Smooth muscle cell of the brain vasculature (primary cell): ENCODE measurements around the gene DHX35.
"Not testable (repeated sequence)": the region's sequence is repeated elsewhere in the genome, so short reads cannot be mapped to it uniquely, and the experiment has no call there.

Source experiments
- DNase-seq: peaks from one replicate; pipeline ENCODE4 v3.0.0-alpha.2; 2012; ENCODE audit warnings: low read depth, low spot score

The DHX35 gene

DNA sequence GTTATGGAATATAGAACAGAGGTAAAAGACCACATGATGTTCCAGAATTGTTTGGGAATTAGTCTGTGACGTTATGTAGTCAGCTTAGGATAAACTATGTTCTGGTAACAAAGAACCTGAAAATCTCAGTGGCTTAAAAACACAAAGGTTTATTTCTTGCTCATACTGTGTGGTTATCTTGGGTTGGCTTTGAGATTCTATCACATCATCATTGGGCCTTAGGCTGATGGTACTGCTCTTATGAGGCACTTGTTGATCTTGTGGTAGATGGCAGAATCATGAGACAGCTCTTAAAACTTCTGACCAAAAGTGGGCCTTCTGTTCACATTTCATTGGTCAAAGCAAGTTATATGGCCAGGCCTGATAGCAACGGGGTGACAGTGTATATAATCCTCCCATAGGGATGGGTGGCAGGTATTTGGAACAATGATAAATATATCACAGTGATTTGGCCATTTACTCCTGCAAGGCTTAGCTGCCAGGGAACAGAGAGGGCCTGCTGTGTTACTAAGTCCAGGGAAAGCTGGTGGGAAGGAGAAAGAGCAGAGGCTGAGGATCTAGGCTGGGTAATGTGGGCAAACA, 13.5 kb downstream of the DHX35 start:
- no peak for DNase-seq

DNA sequence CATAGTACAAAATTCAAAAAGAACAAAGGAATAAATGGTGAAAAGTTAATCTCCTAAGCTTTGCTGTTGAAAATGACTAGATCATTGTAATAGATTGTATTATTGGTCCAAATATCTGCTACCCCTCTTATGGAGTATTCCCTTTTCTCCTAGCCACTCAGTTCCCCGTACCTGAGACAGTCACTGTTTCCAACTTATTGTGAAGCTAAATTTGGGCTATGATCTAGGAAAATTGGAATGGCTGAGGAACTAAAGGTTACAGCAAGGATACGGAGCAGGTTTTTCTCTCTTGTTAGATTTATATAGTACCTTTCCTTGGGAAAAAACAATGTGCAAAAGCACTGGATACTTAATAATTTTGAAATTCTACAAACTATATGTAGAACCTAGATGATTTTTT, 17.3 kb downstream of the DHX35 start:
- DNase-seq: no peak

DNA sequence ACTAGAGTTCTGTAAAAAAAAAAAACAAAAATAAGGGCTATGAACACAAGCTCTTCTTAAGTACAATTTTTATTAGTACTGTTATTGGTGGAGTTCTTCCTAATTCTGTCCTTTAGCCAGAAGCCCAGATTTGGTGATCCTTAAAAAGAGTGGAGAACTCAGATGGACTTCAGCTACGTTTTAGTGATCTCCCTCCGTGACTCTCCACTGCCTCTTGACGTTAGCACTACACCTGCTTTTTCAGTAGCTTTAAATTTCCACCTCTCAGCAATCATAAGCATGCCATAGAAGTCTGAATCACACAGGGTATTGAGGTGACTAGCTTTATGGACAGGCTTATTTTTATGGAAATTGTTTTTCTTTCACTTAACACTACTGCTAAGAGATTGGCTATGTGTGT, 17.7 kb downstream of the DHX35 start:
- no peak for DNase-seq

DNA sequence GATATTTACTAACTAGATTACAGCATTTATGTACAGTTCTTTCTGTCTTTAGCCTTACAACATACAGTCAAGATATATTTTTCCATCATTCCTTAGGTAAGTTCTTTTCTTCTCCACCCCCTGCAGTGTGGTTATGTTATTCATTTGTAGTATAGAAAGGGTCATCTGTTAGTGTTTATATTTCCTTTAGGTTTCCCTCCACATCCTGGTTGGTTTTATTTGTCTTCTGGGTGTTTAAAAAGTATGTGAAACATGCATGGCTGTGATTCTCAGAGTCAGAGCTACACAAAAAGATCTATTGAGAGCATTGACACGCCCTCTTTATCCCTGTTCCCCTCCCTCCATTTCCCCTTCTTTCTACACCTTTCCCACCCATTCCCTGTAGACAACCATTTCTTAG, 20.1 kb downstream of the DHX35 start:
- no peak for DNase-seq

DNA sequence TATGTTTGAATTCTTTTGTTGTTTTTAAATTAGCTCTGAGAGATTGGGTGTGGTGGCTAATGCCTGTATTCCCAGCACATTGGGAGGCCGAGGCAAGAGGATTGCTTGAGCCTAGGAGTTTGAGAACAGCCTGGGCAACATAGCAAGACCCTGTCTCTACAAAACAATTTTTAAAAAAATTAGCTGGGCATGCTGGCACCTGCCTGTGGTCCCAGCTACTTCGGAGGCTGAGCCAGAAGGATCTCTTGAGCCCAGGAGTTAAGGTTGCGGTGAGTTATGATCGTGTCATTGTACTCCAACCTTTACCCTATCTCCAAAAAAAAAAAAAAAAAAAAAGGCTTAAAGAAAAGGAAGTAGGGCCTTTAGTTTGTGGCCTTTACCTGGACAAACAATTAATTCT, 22.9 kb downstream of the DHX35 start:
- no peak for DNase-seq

DNA sequence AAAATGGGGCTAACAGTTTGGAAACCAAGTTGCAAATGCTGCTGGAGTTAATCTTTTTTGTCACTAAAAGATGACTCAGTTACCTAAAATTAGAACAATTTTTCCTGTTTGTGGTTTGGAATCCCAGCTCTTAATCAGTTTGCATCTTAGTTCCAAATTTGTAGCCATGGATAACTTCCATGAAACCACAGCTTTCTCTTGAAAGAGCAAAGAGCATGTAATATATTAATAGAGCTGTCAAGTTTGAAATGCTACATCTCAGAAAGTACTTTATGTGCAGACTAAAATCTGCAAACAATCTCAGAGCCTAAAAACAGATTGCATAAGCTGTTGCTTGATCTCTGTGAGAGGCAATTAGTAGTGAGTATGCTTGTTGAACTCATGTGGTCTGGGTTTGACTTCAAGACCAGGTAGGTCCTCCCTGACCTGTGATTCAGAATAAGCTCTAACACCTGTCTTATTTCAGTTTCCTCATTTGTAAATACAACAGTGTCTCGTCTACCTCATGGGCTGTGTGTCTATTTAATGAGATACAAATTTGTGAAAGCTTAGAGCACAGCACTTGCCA, 23.5 kb downstream of the DHX35 start:
- no peak for DNase-seq

DNA sequence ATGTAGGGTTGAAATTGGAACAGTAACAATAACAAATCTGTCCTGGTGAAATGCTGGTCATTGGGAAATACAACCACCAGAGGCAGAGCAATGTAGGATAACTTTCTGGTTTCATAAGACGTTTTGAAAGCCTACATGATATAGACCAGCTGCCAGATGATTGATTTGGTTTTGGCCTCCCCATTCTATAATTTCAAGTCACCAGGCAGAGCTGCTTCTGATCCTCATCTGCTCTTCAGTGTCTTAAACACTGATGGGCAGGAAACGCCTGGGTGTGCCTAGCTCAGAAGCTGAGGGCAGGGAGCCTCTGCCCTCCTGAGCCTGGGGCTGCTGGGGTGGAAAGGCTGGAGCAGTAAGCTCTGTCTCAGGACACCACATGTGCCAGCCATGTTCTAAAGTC, 24.5 kb downstream of the DHX35 start:
- DNase-seq: no peak

DNA sequence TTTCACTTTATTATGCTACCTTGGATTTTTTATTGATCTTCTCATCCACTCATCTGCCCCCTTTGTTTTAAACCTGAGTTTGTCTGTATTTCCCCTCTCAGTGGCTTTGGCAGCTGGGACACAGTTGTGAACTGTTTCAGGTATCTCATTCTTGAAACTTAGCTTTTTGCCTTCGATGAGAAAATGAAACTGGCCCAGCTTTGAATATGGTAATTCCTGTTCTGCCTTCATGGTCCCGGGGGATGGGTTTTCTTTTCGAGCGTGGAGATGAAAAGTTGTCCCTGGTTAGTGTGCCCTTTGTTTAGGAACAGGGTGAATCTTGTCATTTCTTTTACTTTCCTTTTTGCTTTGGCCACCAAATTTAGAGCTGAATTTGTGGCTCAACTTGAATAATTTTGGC, 25.6 kb downstream of the DHX35 start:
- no peak for DNase-seq

DNA sequence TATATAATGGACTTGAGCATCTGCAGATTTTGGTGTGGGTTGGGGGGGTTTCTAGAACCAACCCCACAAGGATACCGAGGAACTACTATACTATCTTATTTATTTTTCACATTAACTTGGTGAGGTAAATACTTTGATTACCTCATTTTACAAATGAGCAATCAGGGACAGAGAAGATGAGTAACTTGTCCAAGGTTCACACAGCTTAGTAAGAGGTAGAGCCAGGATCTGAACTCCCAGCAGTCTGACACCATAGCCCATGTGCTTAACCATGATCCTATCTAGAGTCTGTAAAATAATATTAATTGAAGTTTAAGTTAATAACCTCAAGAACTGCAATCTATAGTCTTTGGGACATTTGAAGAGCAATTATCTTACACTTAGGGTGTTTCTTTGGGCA, 28.6 kb downstream of the DHX35 start:
- no peak for DNase-seq

DNA sequence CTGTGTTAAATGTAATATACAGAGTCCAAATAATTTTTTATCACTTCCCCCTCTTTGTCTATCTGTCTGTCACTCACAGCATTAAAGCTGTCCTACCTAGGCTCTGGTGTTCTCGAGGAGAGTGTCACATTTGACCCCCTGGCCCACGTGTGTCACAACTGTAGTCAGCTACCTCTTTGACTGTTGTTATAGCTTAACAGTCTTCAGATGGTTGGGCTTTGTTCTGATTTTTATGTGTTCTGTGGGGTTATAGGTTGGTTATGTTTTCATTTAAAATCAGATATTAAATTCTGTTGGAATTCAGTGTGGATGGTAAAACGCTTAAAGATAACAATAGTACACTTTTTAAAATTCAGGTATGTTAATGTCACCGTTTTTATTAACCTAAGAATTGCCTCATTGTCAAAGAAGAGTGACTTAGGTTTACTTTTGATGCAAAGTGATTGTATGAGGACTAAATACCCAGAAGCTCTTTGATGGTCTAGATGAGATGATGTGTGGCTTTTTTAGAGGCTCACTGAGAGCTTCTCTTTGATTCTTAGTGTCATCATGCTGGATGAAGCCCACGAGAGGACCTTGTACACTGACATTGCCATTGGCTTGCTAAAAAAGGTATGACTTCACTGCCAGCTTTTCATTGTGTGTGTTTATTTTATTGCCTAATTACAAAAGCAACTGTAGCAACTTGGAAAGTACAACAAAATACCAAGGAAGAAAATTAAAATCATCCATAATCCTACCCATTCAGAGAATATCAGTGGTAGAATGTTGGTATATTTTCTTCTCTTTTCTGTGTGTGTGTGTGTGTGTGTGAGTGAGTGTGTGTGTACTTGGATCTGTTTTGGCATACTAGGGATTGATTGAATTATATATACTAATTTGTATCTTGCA, 29.9 kb downstream of the DHX35 start:
- DNase-seq: no peak

DNA sequence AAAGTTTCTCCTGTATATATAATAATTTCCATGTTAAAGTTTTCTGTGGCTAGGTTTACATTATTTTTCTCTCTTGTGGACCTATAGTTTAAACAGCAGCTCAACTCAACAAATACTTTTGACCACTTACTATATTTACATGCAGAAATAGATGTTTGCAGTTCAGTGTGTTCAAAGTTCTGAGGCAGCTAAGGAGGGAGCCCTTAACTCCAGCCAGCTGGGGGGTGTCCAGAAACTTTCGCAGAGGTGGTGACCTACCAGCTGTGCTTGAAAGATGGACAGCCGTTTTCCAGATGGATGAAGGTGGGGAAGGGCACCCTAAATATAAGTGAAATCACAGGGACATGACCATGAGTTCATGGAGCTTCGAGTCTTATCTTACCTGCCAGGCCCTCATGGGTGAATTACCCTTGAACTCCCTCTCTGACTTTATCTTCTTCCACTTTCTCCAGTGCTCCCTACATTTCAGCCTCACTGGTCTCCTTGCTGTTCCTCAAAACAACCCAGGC, 33.4 kb downstream of the DHX35 start:
- no peak for DNase-seq

DNA sequence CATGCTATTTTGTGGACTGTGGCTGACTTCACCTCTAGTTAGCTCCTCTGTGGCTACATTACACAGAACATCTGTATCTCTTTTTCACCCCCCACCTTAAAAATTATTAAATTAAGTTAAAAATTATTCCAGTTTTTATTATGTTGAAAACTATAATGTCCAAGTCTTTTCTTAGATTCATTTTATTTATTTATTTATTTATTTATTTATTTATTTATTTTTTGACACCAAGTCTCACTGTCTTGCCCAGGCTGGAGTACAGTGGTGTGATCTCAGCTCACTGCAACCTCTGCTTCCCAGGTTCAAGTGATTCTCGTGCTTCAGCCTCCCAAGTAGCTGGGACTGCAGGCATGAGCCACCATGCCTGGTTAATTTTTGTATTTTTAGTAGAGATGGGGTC, 34.7 kb downstream of the DHX35 start:
- DNase-seq: not testable (repeated sequence)

DNA sequence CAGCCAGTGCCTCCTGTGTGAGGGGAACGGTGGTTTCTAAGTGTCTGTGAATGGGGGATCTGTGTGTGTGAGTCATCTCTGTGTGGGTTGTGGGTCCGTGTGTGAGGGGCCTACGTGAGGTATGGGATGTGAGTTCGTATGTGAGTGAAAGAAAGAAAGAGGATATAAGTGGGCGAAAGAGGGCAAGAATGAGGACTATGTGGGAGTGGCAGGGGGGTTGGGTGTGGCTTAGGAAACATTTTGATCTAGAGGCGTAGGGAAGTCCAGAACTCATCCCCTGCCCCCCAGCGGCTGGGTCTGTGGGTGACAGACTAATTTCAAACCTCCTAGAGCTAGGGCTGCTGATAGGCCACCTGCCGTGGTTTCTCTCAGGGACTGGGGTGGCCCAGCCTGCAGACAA, 35.5 kb downstream of the DHX35 start:
- DNase-seq: no peak

DNA sequence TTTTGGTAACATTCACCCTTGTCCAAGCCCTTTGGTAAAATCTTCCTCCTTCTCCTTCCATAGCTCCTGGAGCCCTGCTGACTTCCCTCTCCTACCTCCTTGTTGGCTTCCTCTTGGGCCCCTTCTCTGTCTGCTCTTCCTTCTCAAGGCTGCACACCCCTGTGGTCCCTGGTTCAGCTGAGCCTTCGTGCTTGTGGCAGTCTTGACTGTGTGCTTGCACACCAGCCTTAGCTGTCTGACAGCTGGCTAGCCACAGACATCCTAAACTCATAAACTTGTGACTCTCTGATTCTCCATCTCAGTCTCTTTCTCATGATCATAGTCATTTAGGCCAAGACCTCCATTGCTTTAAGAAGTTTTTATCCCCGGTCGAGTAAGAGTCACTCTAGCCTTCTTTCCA, 37.1 kb downstream of the DHX35 start:
- DNase-seq: no peak

DNA sequence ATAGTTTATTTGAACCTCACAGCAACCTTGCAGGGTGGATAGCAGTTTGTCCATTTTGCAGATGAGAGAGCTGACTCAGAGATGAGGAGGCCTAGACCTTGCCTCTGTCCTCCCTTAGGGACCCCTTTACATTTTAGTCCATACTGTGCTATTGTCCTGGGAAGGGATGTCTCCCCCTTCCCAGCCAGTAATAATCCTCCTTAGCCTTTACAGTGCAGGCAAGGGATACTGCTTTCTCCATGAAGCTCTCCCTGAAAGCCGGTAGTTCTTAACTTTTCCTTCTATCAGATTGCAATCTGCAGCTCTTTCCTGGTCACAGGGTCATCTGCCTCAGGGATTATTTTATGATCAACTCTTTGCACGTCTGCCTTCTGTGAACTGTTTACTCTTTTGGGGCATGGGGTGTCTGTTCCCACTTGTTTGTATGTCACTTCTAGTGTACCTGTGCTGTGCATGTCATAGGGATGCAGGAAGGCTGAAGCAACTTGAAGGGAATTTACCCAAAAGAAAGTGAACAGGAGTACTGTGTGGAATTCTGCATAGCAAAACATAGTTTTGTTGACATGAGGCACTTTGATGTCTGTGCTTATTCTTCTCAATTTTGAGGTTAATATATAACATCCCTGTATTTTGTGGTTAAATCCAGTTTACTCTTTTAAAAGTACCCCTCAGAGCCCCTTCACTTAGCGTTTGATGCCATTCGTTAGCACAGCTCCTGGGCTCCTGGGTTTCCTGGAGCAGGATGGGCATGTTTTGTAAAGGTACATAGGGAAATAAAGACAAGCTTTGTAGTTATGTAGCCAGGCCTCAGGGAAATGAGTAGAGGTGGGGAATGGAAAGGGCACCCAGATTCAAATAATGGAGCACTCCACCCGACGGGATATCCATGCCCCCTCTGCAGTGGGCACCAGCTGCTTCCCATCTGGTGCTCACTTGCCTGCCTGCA, 38.1 kb downstream of the DHX35 start:
- no peak for DNase-seq

DNA sequence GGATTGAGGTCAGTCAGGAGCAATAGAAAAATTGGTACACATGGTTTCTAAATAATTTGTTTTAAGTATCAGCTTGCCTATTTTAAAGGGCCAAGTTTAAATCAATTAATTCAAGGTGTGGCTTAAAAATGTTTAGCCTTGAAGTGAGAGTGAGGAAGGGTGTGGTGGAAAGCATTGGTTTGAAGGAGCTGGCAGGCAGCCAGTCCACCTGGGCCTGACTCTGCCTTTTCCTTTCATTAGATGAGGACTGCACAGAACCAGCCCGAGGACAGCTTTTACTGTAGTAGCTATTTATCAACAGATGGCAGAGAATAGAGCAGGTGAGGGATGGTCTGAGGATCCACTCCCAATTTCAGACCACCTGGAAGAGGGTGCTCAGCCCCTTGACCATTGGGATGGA, 42.4 kb downstream of the DHX35 start:
- no peak for DNase-seq

DNA sequence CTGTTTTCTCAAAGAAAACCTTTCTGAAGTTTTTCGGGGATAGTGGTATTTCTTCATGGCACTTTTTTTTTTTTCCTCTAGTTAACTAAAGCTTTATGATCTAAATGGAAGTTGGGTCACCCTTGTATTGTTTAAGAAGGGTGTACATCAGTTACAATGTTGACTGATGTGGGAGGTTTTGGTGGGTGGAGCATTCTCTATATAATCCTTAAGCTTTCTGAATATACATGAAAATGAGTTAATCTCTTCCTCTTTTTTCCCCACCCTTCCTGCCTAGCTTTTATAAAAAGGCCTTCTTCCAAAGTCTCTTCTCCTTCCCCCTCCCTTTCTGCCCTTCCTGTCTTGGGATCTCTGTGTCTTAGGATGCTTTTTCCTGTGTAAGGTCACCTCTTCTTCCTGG, 47.2 kb downstream of the DHX35 start:
- DNase-seq: no peak

DNA sequence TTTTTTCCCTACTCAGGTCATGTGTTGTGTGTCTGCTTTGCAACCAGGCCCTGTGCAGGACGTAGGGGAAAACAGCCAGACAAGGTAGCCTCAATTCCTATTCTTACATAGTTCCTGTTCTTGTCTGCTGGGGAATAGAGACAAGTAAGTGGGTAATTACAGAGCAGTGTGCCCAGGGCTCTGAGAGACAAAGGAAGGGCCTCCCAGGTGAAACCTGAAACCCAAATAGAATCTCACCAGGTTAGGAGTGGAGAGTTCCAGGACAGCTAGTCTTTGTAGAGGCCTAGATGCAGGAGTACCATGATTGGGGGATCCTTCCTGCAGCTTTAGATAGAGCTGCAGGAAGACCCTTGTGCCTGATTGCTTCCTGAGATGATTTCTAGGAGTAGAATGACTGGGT, 48.4 kb downstream of the DHX35 start:
- DNase-seq: no peak

DNA sequence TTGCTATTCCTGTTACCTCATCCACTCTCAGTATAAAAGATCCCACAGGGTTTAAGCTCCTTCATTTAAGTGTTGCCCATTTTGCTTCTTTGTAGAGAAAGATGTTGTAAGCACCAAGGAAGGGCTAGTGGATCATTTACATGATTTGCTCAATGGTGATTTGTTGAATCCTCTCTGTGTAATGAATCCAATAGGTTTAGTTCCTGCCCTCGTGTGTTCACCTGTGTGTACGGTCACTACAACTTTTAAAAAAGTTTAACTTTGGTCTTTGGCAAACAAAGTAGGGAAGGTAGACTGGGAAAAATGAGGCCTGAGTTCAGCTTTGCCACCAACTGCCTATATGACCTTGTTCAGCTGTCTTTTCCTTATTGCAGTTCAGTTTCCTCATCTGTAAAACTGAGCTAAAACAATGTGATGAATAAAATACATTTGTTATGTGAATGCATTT, 51.5 kb downstream of the DHX35 start:
- no peak for DNase-seq

DNA sequence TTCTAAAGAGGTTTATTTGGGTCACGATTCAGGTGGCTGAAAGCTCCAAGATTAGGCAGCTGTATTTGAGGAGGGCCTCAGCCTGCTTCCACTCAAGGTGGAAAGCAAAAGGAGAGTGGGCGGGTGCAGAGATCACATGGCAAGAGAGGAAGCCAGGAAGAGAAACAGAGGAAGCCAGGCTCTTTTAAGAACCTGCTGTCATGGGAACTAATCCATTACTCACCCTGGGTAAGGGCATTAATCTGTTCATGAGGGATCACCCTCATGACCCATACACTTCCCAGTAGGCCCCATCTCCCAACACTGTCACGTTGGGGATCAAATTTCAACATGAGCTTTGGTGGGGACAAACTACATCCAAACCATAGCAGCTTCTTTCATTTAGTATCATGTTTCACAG, 53.9 kb downstream of the DHX35 start:
- DNase-seq: no peak

DNA sequence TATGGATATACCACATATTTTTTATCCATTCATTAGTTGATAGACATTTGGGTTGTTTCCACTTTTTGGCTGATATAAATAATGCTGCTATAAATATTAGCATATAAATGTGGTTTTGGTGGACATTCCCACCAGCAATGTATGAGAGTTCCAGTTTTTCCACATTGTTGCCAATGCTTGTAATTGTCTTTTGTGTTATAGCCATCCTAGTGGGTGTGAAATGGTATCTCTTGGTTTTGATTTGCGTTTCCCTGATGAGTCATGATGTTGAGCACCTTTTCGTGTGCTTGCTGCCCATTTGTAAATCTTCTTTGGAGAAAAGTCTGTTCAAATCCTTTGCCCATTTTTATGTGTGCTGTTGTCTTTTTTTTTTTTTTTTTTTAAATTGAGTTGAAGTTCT, 54.4 kb downstream of the DHX35 start:
- no peak for DNase-seq

DNA sequence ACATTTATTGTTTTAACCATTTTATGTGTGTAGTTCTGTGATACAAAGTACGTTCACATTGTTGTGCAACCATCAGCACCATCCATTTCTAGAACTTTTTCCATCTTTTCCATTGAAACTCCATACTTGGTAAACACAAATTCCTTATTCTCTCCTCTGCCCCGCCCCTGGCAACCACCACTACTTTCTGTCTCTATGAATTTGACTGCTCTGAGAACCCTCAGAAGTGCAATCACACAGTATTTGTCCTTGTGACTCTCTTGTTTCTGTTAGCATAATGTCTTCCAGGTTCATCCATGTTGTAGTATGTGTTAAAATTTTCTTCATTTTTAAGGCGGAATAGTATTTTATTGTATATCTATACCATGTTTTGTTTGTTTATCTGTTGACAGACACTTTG, 56.9 kb downstream of the DHX35 start:
- no peak for DNase-seq
